ENCODE data around the gene PTPRN2. TPM values are rescaled to one million over a fixed set of nuclear protein-coding genes. Genes with fewer than 3 reads are reported as not detected.

PTPRN2 gene
- total RNA-seq, 3 donors from 2014 or later = 0.43 to 0.66 (median 0.63) TPM

DNA sequence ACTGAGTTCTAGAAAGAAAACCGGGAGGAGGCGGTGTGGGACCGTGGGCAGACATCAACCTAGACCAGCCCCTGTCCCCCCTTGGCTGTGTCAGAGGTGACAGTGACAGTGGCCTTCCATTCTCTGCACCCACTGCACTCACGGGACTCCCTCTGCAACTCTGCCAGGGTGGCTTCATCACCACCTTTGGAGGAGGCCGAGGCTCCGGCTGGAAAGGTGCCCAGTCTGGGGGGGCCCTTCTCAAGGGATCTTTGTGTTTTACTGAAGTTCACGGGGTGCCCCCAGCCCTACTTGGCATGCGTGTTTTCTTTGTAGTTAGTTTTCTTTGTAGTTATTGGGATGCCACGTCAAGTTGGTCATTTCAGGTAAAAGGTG, 833.2 kb downstream of the PTPRN2 start:
- DNase-seq (no peak), ATAC-seq (no peak)
- Mint-ChIP-seq H3K4me1 (ENCODE audit: low read depth) (no peaks in the 10 kb centered on the region), H3K36me3 (ENCODE audit: insufficient read depth) (no peaks in the 10 kb centered on the region), H3K9me3 (no peaks in the 10 kb centered on the region), H3K27me3 (ENCODE audit: low read depth) (no peaks in the 10 kb centered on the region), H3K4me3 (no peak overlapping the region)

- H3K4me1 Mint-ChIP-seq (ENCODE audit: low read depth) = no peaks in the 10 kb centered on the region
These were observed 833.8 kb downstream of the PTPRN2 start for GRCh38 chr7:157753713-157754415.

DNA sequence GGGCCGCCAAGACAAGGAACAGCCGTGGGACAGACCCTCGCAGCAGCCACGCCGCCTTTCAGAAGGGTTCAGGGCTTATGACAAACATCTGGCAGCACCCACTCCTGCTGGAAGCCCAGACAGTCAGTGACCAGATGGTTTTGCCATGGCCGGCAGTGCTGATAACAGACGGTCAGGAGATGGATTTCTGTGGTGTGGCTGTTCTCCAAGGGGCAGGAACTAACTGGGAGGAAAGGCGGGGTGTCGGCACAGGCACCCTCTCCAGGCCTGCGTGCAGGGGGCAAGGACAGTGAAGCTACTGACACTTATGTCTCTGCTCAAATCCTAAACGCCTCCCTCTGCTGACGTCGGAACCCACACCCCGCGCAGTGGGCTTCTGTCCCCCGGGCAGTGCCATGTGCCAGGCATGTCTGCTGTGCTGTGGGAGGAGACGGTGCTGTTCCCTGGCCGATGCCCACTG, 834.8 kb downstream of the PTPRN2 start:
- no peak for ATAC-seq
- Mint-ChIP-seq H3K4me3 (no peak overlapping the region), H3K4me1 (ENCODE audit: low read depth) (no peaks in the 10 kb centered on the region), H3K27me3 (ENCODE audit: low read depth) (no peaks in the 10 kb centered on the region), H3K9me3 (no peaks in the 10 kb centered on the region), H3K36me3 (ENCODE audit: insufficient read depth) (no peaks in the 10 kb centered on the region)
- DNase-seq = no peak

More at GRCh38 chr7:157753713-157754415, 833.8 kb downstream of the PTPRN2 start:
- Mint-ChIP-seq H3K36me3 (ENCODE audit: insufficient read depth) (no peaks in the 10 kb centered on the region), H3K9me3 (no peaks in the 10 kb centered on the region), H3K27me3 (ENCODE audit: low read depth) (no peaks in the 10 kb centered on the region), H3K4me3 (no peak overlapping the region)
- no peak for DNase-seq
- ATAC-seq = no peak

DNA sequence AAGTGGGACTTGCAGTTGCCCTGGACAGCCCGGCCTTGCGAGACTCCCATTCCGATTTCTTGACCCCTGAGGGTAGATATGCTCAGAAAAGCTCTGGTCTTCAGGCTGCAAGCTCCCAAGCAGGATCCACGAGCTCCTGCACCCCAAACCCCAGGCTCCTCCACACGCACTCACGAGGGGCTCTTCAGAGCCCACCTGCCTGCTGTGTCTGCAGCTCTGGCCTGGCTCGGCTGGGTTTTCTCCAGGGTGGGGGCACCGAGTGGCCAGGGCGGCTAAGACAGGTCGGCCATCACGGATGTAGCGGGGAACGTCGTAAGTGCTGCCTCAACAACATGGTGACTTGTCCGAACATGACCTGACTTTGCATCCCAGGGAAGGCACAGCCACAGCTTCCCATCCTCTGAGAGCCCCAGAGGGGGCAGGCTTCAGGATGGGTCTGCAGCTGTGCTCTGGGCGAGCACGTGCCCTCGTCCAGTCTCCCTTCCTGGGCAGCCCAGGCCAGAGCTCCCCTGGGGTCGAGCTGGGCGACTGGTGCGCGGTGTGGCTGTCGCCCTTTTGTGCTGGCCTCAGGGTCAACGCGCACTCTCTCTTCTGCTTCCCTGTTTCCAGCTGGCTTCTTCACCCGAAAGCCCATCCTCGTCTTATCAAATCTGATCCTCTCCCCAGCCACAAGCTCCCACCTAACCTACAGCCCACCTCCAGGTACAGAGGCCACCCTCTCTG, 835.5 kb downstream of the PTPRN2 start:
- DNase-seq (no peak), ATAC-seq (no peak)
- H3K36me3 Mint-ChIP-seq (ENCODE audit: insufficient read depth) = no peaks in the 10 kb centered on the region
- no peaks in the 10 kb centered on the region for H3K4me1 Mint-ChIP-seq (ENCODE audit: low read depth)
- H3K27me3 Mint-ChIP-seq (ENCODE audit: low read depth) = no peaks in the 10 kb centered on the region
- H3K4me3 Mint-ChIP-seq = no peak overlapping the region
- H3K9me3 Mint-ChIP-seq = no peaks in the 10 kb centered on the region

GRCh38 chr7:157751406-157751805, 836.2 kb downstream of the PTPRN2 start:
- ATAC-seq (no peak), DNase-seq (no peak)
- H3K27me3 Mint-ChIP-seq (ENCODE audit: low read depth) = no peaks in the 10 kb centered on the region
- H3K9me3 Mint-ChIP-seq = no peaks in the 10 kb centered on the region
- no peaks in the 10 kb centered on the region for H3K36me3 Mint-ChIP-seq (ENCODE audit: insufficient read depth)
- no peaks in the 10 kb centered on the region for H3K4me1 Mint-ChIP-seq (ENCODE audit: low read depth)
- no peak overlapping the region for H3K4me3 Mint-ChIP-seq

- no peak overlapping the region for H3K4me3 Mint-ChIP-seq
- H3K36me3 Mint-ChIP-seq (ENCODE audit: insufficient read depth) = no peaks in the 10 kb centered on the region
- H3K4me1 Mint-ChIP-seq (ENCODE audit: low read depth) = no peaks in the 10 kb centered on the region
- H3K27me3 Mint-ChIP-seq (ENCODE audit: low read depth) = no peaks in the 10 kb centered on the region
- ATAC-seq = no peak
- no peak for DNase-seq
- H3K9me3 Mint-ChIP-seq = no peaks in the 10 kb centered on the region
These were observed 837.3 kb downstream of the PTPRN2 start for GRCh38 chr7:157750291-157750690.

DNA sequence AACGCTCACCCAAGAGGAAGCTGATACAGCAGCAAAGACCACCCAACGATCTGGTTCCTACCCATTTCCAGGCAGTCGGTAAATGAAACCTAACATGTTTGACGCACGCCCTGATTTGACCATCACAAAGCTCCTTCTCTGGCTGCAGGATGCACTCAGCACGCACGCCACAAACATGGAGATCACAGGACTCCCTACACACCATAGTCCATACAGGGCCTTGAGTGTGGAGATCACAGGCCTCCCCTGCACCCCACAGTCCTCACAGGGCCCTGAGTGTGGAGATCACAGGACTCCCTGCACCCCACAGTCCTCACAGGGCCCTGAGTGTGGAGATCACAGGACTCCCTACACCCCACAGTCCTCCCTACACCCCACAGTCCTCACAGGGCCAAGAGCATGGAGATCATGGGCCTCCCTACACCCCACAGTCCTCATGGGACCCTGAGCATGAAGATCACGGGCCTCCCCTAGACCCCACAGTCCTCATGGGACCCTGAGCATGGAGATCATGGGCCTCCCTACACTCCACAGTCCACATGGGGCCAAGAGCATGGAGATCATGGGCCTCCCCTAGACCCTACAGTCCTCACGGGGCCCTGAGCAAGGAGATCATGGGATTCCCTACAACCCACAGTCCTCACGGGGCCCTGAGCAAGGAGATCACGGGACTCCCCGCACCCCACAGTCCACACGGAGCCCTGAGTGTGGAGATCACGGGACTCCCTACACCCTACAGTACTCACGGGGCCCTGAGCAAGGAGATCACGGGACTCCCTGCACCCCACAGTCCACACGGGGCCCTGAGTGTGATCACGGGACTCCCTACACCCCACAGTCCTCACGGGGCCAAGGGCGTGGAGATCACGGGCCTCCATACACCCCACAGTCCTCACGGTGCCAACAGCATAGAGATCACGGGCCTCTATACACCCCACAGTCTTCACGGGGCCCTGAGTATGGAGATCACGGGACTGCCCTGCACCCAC, 841.6 kb downstream of the PTPRN2 start:
- DNase-seq (no peak), ATAC-seq (no peak)
- Mint-ChIP-seq H3K36me3 (ENCODE audit: insufficient read depth) (no peaks in the 10 kb centered on the region), H3K9me3 (no peaks in the 10 kb centered on the region), H3K4me3 (no peak overlapping the region), H3K27me3 (ENCODE audit: low read depth) (peaks cover 3% of the 10 kb centered on the region), H3K4me1 (ENCODE audit: low read depth) (no peaks in the 10 kb centered on the region)

DNA sequence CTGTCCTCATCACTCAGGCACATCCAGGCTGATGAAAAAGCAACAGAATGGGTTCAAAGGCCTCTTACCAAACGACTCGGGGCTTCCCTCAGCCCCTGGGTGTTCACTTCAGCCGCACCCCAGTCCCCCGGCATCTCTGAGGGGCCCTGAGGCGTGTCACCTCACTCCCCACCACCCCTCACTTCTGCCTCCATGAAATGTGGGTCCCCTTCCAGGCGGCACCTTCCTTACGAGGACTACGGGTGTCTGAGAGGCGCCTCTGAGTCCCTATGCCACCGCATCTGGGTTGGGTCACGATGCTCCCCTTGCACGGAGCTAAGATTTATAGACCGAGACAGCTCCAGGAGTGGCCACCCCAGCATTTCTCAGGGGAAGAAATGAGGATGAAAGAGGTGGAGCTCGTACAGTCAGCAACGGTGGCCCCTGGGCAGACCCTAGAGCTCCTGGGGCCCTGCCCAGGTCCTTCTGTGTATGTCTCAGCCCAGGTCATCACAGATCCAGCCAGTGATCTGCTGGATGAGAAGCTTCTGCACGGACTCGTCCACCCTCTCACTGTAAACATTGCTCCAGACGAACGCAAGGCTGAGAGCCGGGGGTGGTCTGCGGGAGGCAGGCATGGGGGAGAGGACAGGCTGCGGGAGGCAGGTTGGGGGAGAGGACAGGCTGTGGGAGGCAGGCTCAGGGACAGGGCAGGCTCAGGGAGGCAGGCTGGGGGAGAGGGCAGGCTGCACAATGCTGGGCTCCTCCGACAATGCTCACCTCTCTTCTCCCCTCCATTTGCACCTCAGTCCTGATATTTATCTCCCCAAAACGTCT, 842.6 kb downstream of the PTPRN2 start:
- Mint-ChIP-seq H3K36me3 (ENCODE audit: insufficient read depth) (no peaks in the 10 kb centered on the region), H3K27me3 (ENCODE audit: low read depth) (peaks cover 3% of the 10 kb centered on the region), H3K9me3 (no peaks in the 10 kb centered on the region), H3K4me3 (no peak overlapping the region), H3K4me1 (ENCODE audit: low read depth) (no peaks in the 10 kb centered on the region)
- ATAC-seq (peak in 1 of 2 donors; percentile 32), DNase-seq (no peak)

DNA sequence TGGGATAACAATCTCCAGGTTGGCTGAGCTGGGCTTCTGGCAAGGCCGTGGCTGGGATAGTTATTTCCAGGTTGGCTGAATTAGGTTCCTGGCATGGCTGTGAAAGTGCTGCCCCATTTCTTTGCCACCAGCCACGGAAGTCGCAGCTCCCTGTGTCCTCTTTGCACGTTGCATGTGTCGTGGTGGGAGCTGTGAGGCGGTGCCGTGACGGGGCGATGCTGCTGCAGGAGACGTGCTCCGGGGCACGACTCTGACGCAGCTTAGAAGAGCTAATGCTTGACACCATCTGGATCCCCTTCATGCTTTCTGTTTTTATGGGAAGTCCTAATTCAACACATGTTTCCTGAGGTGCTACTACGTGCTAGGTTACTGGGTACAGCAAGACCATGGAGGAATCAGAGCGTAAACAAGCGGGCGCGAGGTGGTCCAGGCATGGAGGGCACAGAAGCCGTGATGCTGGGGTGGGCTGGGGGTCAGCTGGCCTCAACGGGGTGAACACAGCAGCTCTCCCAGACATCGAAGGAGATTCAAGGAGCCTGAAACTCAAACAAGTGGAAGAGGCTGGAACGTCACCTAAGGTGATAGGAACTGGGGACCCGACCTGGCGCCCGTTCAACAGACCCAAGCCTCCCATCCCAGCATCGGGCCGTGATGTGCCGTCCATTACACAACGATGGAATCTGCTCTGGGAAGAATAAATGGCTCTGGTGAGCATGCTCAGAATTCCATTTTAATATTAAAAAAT, 843.7 kb downstream of the PTPRN2 start:
- Mint-ChIP-seq H3K9me3 (no peaks in the 10 kb centered on the region), H3K4me3 (no peak overlapping the region), H3K36me3 (ENCODE audit: insufficient read depth) (no peaks in the 10 kb centered on the region), H3K27me3 (ENCODE audit: low read depth) (peaks cover 3% of the 10 kb centered on the region), H3K4me1 (ENCODE audit: low read depth) (no peaks in the 10 kb centered on the region)
- ATAC-seq (no peak), DNase-seq (no peak)

DNA sequence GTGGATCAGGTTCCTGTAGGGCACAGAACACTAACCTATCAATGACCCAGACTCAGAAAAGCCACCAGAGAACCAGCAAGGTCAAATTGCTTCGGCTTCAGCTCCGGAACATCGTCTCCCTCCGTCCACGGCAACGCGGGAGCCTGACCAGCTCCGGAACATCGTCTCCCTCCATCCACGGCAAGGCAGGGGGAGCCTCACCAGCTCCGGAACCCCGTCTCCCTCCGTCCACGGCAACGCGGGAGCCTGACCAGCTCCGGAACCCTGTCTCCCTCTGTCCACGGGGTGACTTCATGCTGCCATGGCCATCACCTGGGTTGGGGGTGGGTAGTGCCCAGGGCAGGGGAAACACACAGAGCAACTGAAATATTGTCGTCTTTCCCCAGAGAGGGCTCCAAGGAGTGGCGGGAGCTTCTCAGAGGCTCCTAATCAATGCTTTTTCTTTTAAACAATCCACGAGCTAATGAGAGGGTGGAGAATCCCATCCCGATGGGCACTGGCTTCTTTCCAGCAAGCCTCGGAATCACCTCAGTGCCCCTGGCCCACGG, 847.3 kb downstream of the PTPRN2 start:
- ATAC-seq (no peak), DNase-seq (no peak)
- Mint-ChIP-seq H3K4me3 (no peak overlapping the region), H3K9me3 (no peaks in the 10 kb centered on the region), H3K27me3 (ENCODE audit: low read depth) (peaks cover 6% of the 10 kb centered on the region), H3K36me3 (ENCODE audit: insufficient read depth) (no peaks in the 10 kb centered on the region), H3K4me1 (ENCODE audit: low read depth) (no peaks in the 10 kb centered on the region)

- ATAC-seq (no peak), DNase-seq (no peak)
- Mint-ChIP-seq H3K27me3 (ENCODE audit: low read depth) (peaks cover 6% of the 10 kb centered on the region), H3K4me3 (no peak overlapping the region), H3K9me3 (no peaks in the 10 kb centered on the region), H3K36me3 (ENCODE audit: insufficient read depth) (no peaks in the 10 kb centered on the region), H3K4me1 (ENCODE audit: low read depth) (no peaks in the 10 kb centered on the region)
These were observed 848.0 kb downstream of the PTPRN2 start for GRCh38 chr7:157739650-157740049.

DNA sequence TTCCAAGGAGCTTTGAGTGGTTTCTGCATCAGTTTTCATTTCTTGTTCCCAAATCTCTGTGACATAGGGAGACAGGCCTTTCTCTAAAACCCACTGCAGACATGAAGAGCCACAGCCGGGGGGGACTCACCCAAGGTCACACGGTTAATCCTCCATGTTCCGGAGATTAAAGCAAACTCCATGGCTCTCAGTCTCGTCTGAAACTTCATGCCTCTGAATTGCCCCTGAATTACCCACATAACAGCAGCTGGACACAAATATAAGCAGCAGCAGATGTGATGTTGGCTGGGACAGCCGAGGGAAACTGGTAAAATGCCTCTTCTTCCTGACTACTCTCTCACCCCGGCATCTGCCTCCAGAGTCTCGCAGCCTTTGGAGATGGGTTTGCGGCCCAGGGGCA, 848.6 kb downstream of the PTPRN2 start:
- H3K27me3 Mint-ChIP-seq (ENCODE audit: low read depth) = peaks cover 6% of the 10 kb centered on the region
- no peaks in the 10 kb centered on the region for H3K9me3 Mint-ChIP-seq

DNA sequence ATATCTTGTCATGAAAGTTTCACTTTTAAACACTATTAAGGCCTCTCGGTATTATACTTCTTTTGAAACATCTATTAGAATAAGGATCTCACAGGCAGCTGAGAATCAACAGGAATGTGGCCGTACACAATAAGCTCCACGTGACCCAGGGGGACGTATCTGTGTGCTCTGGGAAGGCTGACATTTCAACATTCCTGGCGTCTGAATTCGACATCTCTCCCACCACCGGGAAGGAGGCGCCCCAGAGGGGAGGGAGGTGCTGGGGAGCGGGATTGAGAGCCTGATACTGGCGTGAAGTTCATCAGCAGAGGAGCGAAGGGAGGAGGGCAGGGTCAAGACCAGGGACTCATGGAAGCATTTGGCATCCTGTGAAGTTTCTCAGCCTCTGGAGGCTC, 849.6 kb downstream of the PTPRN2 start:
- Mint-ChIP-seq H3K27me3 (ENCODE audit: low read depth) (peaks cover 6% of the 10 kb centered on the region), H3K9me3 (no peaks in the 10 kb centered on the region), H3K4me3 (no peak overlapping the region), H3K4me1 (ENCODE audit: low read depth) (no peaks in the 10 kb centered on the region), H3K36me3 (ENCODE audit: insufficient read depth) (no peaks in the 10 kb centered on the region)
- no peak for ATAC-seq
- no peak for DNase-seq

More for the DNA sequence above, 848.6 kb downstream of the PTPRN2 start:
- no peak for ATAC-seq
- no peaks in the 10 kb centered on the region for H3K36me3 Mint-ChIP-seq (ENCODE audit: insufficient read depth)
- no peak for DNase-seq
- no peak overlapping the region for H3K4me3 Mint-ChIP-seq
- H3K4me1 Mint-ChIP-seq (ENCODE audit: low read depth) = no peaks in the 10 kb centered on the region

Data from activated T-cell treated with anti-CD3 and anti-CD28 coated beads, Interleukin-2, amount 50 U/mL, for 4 hours (primary cell).